Activated CD4-positive, alpha-beta T cell treated with anti-CD3 and anti-CD28 coated beads, Interleukin-2, amount 50 U/mL, for 4 hours (primary cell): ENCODE data around the gene SMAD1.
A peak's percentile ranks its signal among the peaks of the same experiment; 100 is the strongest.
"Not testable (repeated sequence)": the region's sequence is repeated elsewhere in the genome, so short reads cannot be mapped to it uniquely, and the experiment has no call there.

Experiments
- DNase-seq, 2 experiments: peaks; one replicate each; pipeline ENCODE4 v3.0.0-alpha.2; 2020

SMAD1 gene

GRCh38 chr4:145530662-145531061 lies 49.0 kb downstream of the SMAD1 start:
- DNase-seq = no peak

- DNase-seq = no peak
Measured at GRCh38 chr4:145531223-145531622, 49.6 kb downstream of the SMAD1 start.

GRCh38 chr4:145531859-145532258 lies 50.2 kb downstream of the SMAD1 start:
- DNase-seq = no peak

GRCh38 chr4:145533001-145533400 lies 51.3 kb downstream of the SMAD1 start:
- no peak for DNase-seq

- DNase-seq = not testable (repeated sequence)
Measured at GRCh38 chr4:145533415-145533814, 51.8 kb downstream of the SMAD1 start.

- no peak for DNase-seq
Measured at GRCh38 chr4:145533961-145534360, 52.3 kb downstream of the SMAD1 start.

GRCh38 chr4:145535202-145535601 lies 53.5 kb downstream of the SMAD1 start:
- no peak for DNase-seq

GRCh38 chr4:145536044-145536443 lies 54.4 kb downstream of the SMAD1 start:
- DNase-seq = no peak

- DNase-seq = no peak
Measured at GRCh38 chr4:145538596-145538995, 56.9 kb downstream of the SMAD1 start.

GRCh38 chr4:145539671-145540070 lies 58.0 kb downstream of the SMAD1 start:
- DNase-seq = no peak

- no peak for DNase-seq
Measured at GRCh38 chr4:145540235-145540634, 58.6 kb downstream of the SMAD1 start.

- DNase-seq = no peak
Measured at GRCh38 chr4:145541346-145541745, 59.7 kb downstream of the SMAD1 start.

- no peak for DNase-seq
Measured at GRCh38 chr4:145545031-145545430, 63.4 kb downstream of the SMAD1 start.

GRCh38 chr4:145545538-145546174 lies 64.0 kb downstream of the SMAD1 start:
- no peak for DNase-seq

- no peak for DNase-seq
Measured at GRCh38 chr4:145546175-145546915, 64.7 kb downstream of the SMAD1 start.

GRCh38 chr4:145551660-145552059 lies 70.0 kb downstream of the SMAD1 start:
- no peak for DNase-seq

GRCh38 chr4:145552181-145552822 lies 70.6 kb downstream of the SMAD1 start:
- DNase-seq = no peak

GRCh38 chr4:145553375-145553774 lies 71.7 kb downstream of the SMAD1 start:
- DNase-seq = no peak

- DNase-seq = no peak
Measured at GRCh38 chr4:145554691-145555090, 73.0 kb downstream of the SMAD1 start.

GRCh38 chr4:145557720-145558119 lies 76.1 kb downstream of the SMAD1 start:
- DNase-seq = peak; percentile 31 to 32

GRCh38 chr4:145563293-145563985 lies 81.8 kb downstream of the SMAD1 start:
- DNase-seq = no peak

- no peak for DNase-seq
Measured at GRCh38 chr4:145564540-145564939, 82.9 kb downstream of the SMAD1 start.

- DNase-seq = no peak
Measured at GRCh38 chr4:145565328-145565727, 83.7 kb downstream of the SMAD1 start.
